ENCODE data around the gene TF. TPM values are rescaled to one million over a fixed set of nuclear protein-coding genes. Genes with fewer than 3 reads are reported as not detected.

TF gene
- 0.29 and 0.44 TPM in 2 replicates for total RNA-seq

GRCh38 chr3:133745981-133746711, at the start of gene TF:
TF (plus strand) TSS chr3:133746393; CDS start chr3:133746441, 48 bp downstream.

GRCh38 chr3:133805702-133806475, 59.7 kb downstream of the TF start, which contains the start of gene SRPRB:
SRPRB (plus strand) TSS chr3:133805815; CDS start chr3:133805849, 34 bp downstream.

Small RNA genes within 50 kb of the gene (small RNA-seq; reads per million reads assigned to genes)
- gene RNA5SP140 (ENCODE audit: low replicate concordance) = not detected

Other genes starting within 250 kb of the TF start
- gene CDV3, start 172.7 kb upstream of the TF start, total RNA-seq = 235 and 283 TPM in 2 replicates
- 15.5 and 65.9 TPM in 2 replicates for gene TOPBP1, start 84.5 kb upstream of the TF start, total RNA-seq
- gene SRPRB, start 59.4 kb downstream of the TF start, total RNA-seq = 91.8 and 109 TPM in 2 replicates
- gene RAB6B, start 149.5 kb downstream of the TF start, total RNA-seq = under 0.01 and 0.14 TPM in 2 replicates

All from placental pericyte (primary cell).